HepG2 (cell line): ENCODE measurements around the gene RAX. TPM values are rescaled to one million over a fixed set of nuclear protein-coding genes. Genes with fewer than 3 reads are reported as not detected.

Experiments
- ATAC-seq: fragments of 200-7000 bp; cut with Tn5 transposase; 3 replicates; pipeline ENCODE4 v1.9.1; 2020; ENCODE audit warnings: mild to moderate bottlenecking, moderate library complexity
- BruUV-seq: library from RNA; stranded (reverse); fragments of 400-500 nt; replicated peaks from 2 replicates; lab custom pipeline; 2021; lab: Mats Ljungman, UMichigan
- CTCF ChIA-PET: fragments of 300-600 bp; formaldehyde crosslinking; extraction: SDS; loops from one replicate; lab custom pipeline; 2021; ENCODE audit warnings: low total read pairs, inconsistent platforms, low intra/inter-chr PET ratio; lab: Yijun Ruan, JAX
- POLR2A ChIA-PET: fragments of 350-600 bp; sonication (Branson Sonifier 250); formaldehyde crosslinking; loops from one replicate; lab custom pipeline; 2020; ENCODE audit warnings: antibody characterized with exemption, inconsistent platforms; lab: Yijun Ruan, JAX
- DNase-seq: peaks from one replicate; pipeline ENCODE4 v3.0.0-alpha.2; 2015; ENCODE audit warnings: low spot score
- FAIRE-seq: peaks from 3 replicates; lab custom pipeline; 2011; peaks lifted over from hg19 to GRCh38; lab: Jason Lieb, UNC
- H2AFZ ChIP-seq: one replicate; pipeline ENCODE4 v1.6.1; 2011; ENCODE audit warnings: low read length, inconsistent platforms
- H3K27ac ChIP-seq: fragments of 300-600 bp; 3 replicates; pipeline ENCODE4 v1.8.0; 2011; ENCODE audit warnings: mixed run types, mild to moderate bottlenecking, mixed read lengths, low read length, inconsistent platforms; ENCODE audit not compliant: insufficient read depth; ENCODE audit errors: extremely low read length
- H3K27me3 ChIP-seq, 2 experiments: fragments of 200-600 bp in 1 of 2; 2 replicates in 1 of 2; 3 replicates in 1 of 2; pipeline versions ENCODE4 v1.6.0 to v1.8.0; 2011; ENCODE audit warnings: low read length in 2 of 2, mild to moderate bottlenecking in 2 of 2, moderate library complexity in 2 of 2, inconsistent platforms in 1 of 2; ENCODE audit not compliant: insufficient read depth in 2 of 2, control insufficient read depth in 1 of 2
- H3K36me3 ChIP-seq, 2 experiments: fragments of 200-600 bp in 1 of 2; replicated peaks in 1 of 2; 2 replicates in 1 of 2; 3 replicates in 1 of 2; pipeline versions ENCODE4 v1.5.1 to v1.8.0; 2011; ENCODE audit warnings: low read length in 2 of 2, inconsistent platforms in 1 of 2; ENCODE audit not compliant: insufficient read depth in 2 of 2, control insufficient read depth in 1 of 2
- H3K4me1 ChIP-seq: 2 replicates; pipeline ENCODE4 v1.5.1; 2012; ENCODE audit warnings: low read length, inconsistent platforms; ENCODE audit not compliant: insufficient read depth
- H3K4me2 ChIP-seq: 2 replicates; pipeline ENCODE4 v1.6.0; 2011; ENCODE audit warnings: low read depth, low read length, inconsistent platforms
- H3K4me3 ChIP-seq, 3 experiments: fragments of 200-600 bp in 1 of 3; sonication (generic), shearing (Covaris generic) in 1 of 3; replicated peaks in 1 of 3; 2 replicates each; pipeline ENCODE4 v1.5.1; 2011 to 2016; ENCODE audit warnings: low read length in 3 of 3, inconsistent platforms in 2 of 3, low read depth in 2 of 3, mild to moderate bottlenecking in 2 of 3, control low read depth in 1 of 3, mixed read lengths in 1 of 3; ENCODE audit not compliant: insufficient read depth in 1 of 3
- H3K79me2 ChIP-seq: one replicate; pipeline ENCODE4 v1.6.1; 2011; ENCODE audit warnings: low read length, inconsistent platforms; ENCODE audit not compliant: insufficient read depth
- H3K9ac ChIP-seq: 2 replicates; pipeline ENCODE4 v1.6.0; 2011; ENCODE audit warnings: mild to moderate bottlenecking, low read depth, low read length, inconsistent platforms; ENCODE audit not compliant: insufficient read depth
- H3K9me3 ChIP-seq: 2 replicates; pipeline ENCODE4 v1.5.1; 2012; ENCODE audit warnings: mild to moderate bottlenecking, low read length
- H4K20me1 ChIP-seq: 2 replicates; pipeline ENCODE4 v1.6.0; 2011; ENCODE audit warnings: inconsistent platforms, mild to moderate bottlenecking, low read length, moderate library complexity; ENCODE audit not compliant: insufficient read depth
- THYN1 ChIP-seq: sonication (generic); formaldehyde crosslinking; IDR thresholded peaks from 2 replicates; pipeline ENCODE4 v1.8.1; 2023; ENCODE audit warnings: low read depth, mild to moderate bottlenecking, moderate library complexity, missing genetic modification reagents, borderline replicate concordance
- U2AF2 ChIP-seq: fragments of 200-400 bp; formaldehyde crosslinking; IDR thresholded peaks from 2 replicates; pipeline ENCODE4 v1.6.1; 2017; ENCODE audit warnings: low read depth, mild to moderate bottlenecking, low read length
- ZNF225 ChIP-seq: sonication (generic); formaldehyde crosslinking; IDR thresholded peaks from 2 replicates; pipeline ENCODE4 v1.4.0; 2020; ENCODE audit warnings: mild to moderate bottlenecking, missing genetic modification reagents
- ZNF382 ChIP-seq: sonication (generic); formaldehyde crosslinking; IDR thresholded peaks from 2 replicates; pipeline ENCODE4 v1.5.0; 2020; ENCODE audit warnings: missing genetic modification reagents, mild to moderate bottlenecking, borderline replicate concordance
- ZNF598 ChIP-seq: sonication (generic); formaldehyde crosslinking; IDR thresholded peaks from 2 replicates; pipeline ENCODE4 v1.5.1; 2020; ENCODE audit warnings: mild to moderate bottlenecking, missing genetic modification reagents, borderline replicate concordance
- ZNF724P ChIP-seq: sonication (generic); formaldehyde crosslinking; IDR thresholded peaks from 2 replicates; pipeline ENCODE4 v1.8.0; 2022; ENCODE audit warnings: missing genetic modification reagents, borderline replicate concordance
- ZNF749 ChIP-seq: sonication (generic); formaldehyde crosslinking; IDR thresholded peaks from 2 replicates; pipeline ENCODE4 v1.8.0; 2022; ENCODE audit warnings: mild to moderate bottlenecking, missing genetic modification reagents, moderate library complexity, borderline replicate concordance
- WGBS: methylation state at CpG from one replicate; pipeline ENCODE4 v1.1.6; 2017; ENCODE audit warnings: low lambda C conversion rate; 5-methylcytosine and 5-hydroxymethylcytosine counted together
- in situ Hi-C: cut with HindIII; loops from 2 replicates; pipeline ENCODE4 v1.10.0; 2017; ENCODE audit warnings: low pct_unique_long_range_greater_than_20kb; ENCODE audit not compliant: extremely low pct_ligation_motif_present
- intact Hi-C: fragments of 100-400 bp; cut with micrococcal nuclease; formaldehyde crosslinking; loops from one replicate; pipeline ENCODE4 v1.10.0; 2022; ENCODE audit not compliant: unreplicated experiment
- polyA plus RNA-seq, 8 experiments: library from polyadenylated mRNA; depleted of rRNA in 3 of 8; stranded (reverse) in 7 of 8; unstranded in 1 of 8; fragments of >200 nt; fragmentation: Illumina TruSeq in 4 of 8; extraction: Trizol in 4 of 8; gene quantifications; 2 replicates each; pipeline versions ENCODE4 v1.2.1 to v1.2.3, GENCODE V29; 2011 to 2016; ENCODE audit warnings: low read depth in 4 of 8, missing spikeins in 1 of 8, mixed read lengths in 1 of 8; ENCODE audit not compliant: insufficient read depth in 1 of 8
- total RNA-seq, 5 experiments: library from RNA; depleted of rRNA; stranded (reverse); fragments of >200 nt; fragmentation: Illumina TruSeq; extraction: Trizol; gene quantifications; 2 replicates each; pipeline ENCODE4 v1.2.3, GENCODE V29; 2016; ENCODE audit warnings: low read depth in 1 of 5
- TF ChIP-seq, protein P1 (sequence below): sonication (generic); formaldehyde crosslinking; IDR thresholded peaks from 2 replicates; pipeline ENCODE4 v1.4.0; 2020; ENCODE audit warnings: mild to moderate bottlenecking, missing genetic modification reagents, borderline replicate concordance
- TF ChIP-seq, protein P2 (sequence below): IDR thresholded peaks from 2 replicates; pipeline ENCODE4 v1.6.1; 2016; ENCODE audit warnings: missing compliant biosample characterization, missing genetic modification reagents, borderline replicate concordance
- TF ChIP-seq, protein P3 (sequence below): sonication (generic); formaldehyde crosslinking; IDR thresholded peaks from 2 replicates; pipeline ENCODE4 v1.4.0; 2020; ENCODE audit warnings: missing genetic modification reagents, borderline replicate concordance
- TF ChIP-seq, protein P4 (sequence below): sonication (generic); formaldehyde crosslinking; IDR thresholded peaks from 2 replicates; pipeline ENCODE4 v1.4.0; 2020; ENCODE audit warnings: mild to moderate bottlenecking, low read depth, missing genetic modification reagents
- TF ChIP-seq, protein P5 (sequence below): sonication (generic); formaldehyde crosslinking; IDR thresholded peaks from 2 replicates; pipeline ENCODE4 v1.4.0; 2020; ENCODE audit warnings: missing genetic modification reagents

The RAX gene
- total and polyA plus RNA-seq, 2 of the 13 experiments (the other 11 are each of a cell fraction or from before 2014, with no cell fraction given) = not detected

DNA sequence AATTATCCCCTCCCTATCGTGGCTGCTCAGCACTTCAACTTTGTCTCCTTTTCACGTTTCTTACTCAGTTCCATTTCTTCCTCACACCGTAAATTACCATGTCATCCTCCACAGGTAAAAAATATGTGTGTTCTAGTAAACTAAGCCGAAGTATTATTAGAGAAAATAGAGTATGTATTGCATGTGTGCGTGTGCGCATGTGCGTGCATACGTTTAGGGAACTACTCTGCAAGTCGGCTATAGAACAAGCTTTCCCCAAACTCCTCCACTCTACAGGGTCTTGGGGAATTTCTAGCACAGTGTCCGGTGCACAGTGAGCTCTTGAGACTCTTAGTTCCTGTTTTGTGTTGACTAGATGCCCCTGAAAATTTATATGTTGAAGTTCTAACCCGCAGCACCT is 9.1 kb upstream of the RAX start:
- no TSS peak for BruUV-seq
- no peak for TF ChIP-seq ZNF749
- TF ChIP-seq THYN1 (CRISPR knock-in tag) = no peak
- no peak for TF ChIP-seq U2AF2
- TF ChIP-seq ZNF724P (CRISPR knock-in tag) = no peak
- TF ChIP-seq, protein P1, sequence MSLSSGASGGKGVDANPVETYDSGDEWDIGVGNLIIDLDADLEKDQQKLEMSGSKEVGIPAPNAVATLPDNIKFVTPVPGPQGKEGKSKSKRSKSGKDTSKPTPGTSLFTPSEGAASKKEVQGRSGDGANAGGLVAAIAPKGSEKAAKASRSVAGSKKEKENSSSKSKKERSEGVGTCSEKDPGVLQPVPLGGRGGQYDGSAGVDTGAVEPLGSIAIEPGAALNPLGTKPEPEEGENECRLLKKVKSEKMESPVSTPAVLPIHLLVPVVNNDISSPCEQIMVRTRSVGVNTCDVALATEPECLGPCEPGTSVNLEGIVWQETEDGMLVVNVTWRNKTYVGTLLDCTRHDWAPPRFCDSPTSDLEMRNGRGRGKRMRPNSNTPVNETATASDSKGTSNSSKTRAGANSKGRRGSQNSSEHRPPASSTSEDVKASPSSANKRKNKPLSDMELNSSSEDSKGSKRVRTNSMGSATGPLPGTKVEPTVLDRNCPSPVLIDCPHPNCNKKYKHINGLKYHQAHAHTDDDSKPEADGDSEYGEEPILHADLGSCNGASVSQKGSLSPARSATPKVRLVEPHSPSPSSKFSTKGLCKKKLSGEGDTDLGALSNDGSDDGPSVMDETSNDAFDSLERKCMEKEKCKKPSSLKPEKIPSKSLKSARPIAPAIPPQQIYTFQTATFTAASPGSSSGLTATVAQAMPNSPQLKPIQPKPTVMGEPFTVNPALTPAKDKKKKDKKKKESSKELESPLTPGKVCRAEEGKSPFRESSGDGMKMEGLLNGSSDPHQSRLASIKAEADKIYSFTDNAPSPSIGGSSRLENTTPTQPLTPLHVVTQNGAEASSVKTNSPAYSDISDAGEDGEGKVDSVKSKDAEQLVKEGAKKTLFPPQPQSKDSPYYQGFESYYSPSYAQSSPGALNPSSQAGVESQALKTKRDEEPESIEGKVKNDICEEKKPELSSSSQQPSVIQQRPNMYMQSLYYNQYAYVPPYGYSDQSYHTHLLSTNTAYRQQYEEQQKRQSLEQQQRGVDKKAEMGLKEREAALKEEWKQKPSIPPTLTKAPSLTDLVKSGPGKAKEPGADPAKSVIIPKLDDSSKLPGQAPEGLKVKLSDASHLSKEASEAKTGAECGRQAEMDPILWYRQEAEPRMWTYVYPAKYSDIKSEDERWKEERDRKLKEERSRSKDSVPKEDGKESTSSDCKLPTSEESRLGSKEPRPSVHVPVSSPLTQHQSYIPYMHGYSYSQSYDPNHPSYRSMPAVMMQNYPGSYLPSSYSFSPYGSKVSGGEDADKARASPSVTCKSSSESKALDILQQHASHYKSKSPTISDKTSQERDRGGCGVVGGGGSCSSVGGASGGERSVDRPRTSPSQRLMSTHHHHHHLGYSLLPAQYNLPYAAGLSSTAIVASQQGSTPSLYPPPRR (CRISPR knock-in tag) = no peak
- TF ChIP-seq, protein P2, sequence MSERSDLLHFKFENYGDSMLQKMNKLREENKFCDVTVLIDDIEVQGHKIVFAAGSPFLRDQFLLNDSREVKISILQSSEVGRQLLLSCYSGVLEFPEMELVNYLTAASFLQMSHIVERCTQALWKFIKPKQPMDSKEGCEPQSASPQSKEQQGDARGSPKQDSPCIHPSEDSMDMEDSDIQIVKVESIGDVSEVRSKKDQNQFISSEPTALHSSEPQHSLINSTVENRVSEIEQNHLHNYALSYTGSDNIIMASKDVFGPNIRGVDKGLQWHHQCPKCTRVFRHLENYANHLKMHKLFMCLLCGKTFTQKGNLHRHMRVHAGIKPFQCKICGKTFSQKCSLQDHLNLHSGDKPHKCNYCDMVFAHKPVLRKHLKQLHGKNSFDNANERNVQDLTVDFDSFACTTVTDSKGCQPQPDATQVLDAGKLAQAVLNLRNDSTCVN (CRISPR knock-in tag) = no peak
- TF ChIP-seq, protein P3, sequence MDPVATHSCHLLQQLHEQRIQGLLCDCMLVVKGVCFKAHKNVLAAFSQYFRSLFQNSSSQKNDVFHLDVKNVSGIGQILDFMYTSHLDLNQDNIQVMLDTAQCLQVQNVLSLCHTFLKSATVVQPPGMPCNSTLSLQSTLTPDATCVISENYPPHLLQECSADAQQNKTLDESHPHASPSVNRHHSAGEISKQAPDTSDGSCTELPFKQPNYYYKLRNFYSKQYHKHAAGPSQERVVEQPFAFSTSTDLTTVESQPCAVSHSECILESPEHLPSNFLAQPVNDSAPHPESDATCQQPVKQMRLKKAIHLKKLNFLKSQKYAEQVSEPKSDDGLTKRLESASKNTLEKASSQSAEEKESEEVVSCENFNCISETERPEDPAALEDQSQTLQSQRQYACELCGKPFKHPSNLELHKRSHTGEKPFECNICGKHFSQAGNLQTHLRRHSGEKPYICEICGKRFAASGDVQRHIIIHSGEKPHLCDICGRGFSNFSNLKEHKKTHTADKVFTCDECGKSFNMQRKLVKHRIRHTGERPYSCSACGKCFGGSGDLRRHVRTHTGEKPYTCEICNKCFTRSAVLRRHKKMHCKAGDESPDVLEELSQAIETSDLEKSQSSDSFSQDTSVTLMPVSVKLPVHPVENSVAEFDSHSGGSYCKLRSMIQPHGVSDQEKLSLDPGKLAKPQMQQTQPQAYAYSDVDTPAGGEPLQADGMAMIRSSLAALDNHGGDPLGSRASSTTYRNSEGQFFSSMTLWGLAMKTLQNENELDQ (CRISPR knock-in tag) = no peak
- TF ChIP-seq, protein P4, sequence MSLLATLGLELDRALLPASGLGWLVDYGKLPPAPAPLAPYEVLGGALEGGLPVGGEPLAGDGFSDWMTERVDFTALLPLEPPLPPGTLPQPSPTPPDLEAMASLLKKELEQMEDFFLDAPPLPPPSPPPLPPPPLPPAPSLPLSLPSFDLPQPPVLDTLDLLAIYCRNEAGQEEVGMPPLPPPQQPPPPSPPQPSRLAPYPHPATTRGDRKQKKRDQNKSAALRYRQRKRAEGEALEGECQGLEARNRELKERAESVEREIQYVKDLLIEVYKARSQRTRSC (CRISPR knock-in tag) = no peak
- no peak for TF ChIP-seq ZNF382
- no peak for TF ChIP-seq ZNF225 (CRISPR knock-in tag)
- TF ChIP-seq ZNF598 (CRISPR knock-in tag) = no peak
- TF ChIP-seq, protein P5, sequence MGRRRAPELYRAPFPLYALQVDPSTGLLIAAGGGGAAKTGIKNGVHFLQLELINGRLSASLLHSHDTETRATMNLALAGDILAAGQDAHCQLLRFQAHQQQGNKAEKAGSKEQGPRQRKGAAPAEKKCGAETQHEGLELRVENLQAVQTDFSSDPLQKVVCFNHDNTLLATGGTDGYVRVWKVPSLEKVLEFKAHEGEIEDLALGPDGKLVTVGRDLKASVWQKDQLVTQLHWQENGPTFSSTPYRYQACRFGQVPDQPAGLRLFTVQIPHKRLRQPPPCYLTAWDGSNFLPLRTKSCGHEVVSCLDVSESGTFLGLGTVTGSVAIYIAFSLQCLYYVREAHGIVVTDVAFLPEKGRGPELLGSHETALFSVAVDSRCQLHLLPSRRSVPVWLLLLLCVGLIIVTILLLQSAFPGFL = no peak
- Histone ChIP-seq H4K20me1 (no peaks in the 10 kb centered on the region), H3K4me2 (no peak overlapping the region), H3K9ac (no peak overlapping the region), H3K79me2 (no peaks in the 10 kb centered on the region), H3K4me3 (no peak overlapping the region), H2AFZ (no peak overlapping the region), H3K9me3 (no peaks in the 10 kb centered on the region), H3K4me1 (no peaks in the 10 kb centered on the region), H3K27ac (no peak overlapping the region), H3K27me3 (peaks cover under 1 to 55% of the 10 kb centered on the region in 2 experiments; a peak in 4 of 5 replicates), H3K36me3 (no peaks in the 10 kb centered on the region)
- 40% methylated on average over 11 of the region's 11 CpGs for WGBS
- intact Hi-C loops = no loop called here
- in situ Hi-C loops = no loop called here
- ATAC-seq (no peak), DNase-seq (no peak), FAIRE-seq (no peak)
- CTCF ChIA-PET = no interaction called here
- POLR2A ChIA-PET = no interaction called here
